Uterus (tissue), 4 donors: ENCODE data around the gene ADCY10. TPM values are rescaled to one million over a fixed set of nuclear protein-coding genes. Genes with fewer than 3 reads are reported as not detected.

Experiments
- DNase-seq, 2 donors: peaks; one replicate each; pipeline ENCODE4 v3.0.0-alpha.2; 2019 to 2020
- H3K27ac ChIP-seq, 2 donors: fragments of 200-600 bp; sonication (generic); 1 replicate in 1 of 2; 2 replicates in 1 of 2; pipeline ENCODE4 v1.5.1; 2016 to 2018
- H3K27me3 ChIP-seq, 2 donors: fragments of 200-600 bp; sonication (generic); one replicate each; pipeline ENCODE4 v1.5.1; 2018 to 2019; ENCODE audit warnings: control low read depth in 1 of 2
- H3K36me3 ChIP-seq, 2 donors: fragments of 200-600 bp; sonication (generic); one replicate each; pipeline ENCODE4 v1.5.1; 2019; ENCODE audit warnings: control low read depth in 1 of 2
- H3K4me1 ChIP-seq, 2 donors: fragments of 200-600 bp; sonication (generic); one replicate each; pipeline ENCODE4 v1.5.1; 2018 to 2019; ENCODE audit warnings: control low read depth in 1 of 2
- H3K4me3 ChIP-seq, 2 donors: fragments of 200-600 bp; sonication (generic); 1 replicate in 1 of 2; 2 replicates in 1 of 2; pipeline ENCODE4 v1.5.1; 2018 to 2019; ENCODE audit warnings: mild to moderate bottlenecking in 1 of 2
- H3K9me3 ChIP-seq, 2 donors: fragments of 200-600 bp; sonication (generic); one replicate each; pipeline ENCODE4 v1.5.1; 2019; ENCODE audit warnings: control low read depth in 1 of 2
- POLR2A ChIP-seq, 2 donors: fragments of 450-650 bp; IDR thresholded peaks; one replicate each; pipeline ENCODE4 v1.6.1; 2016; ENCODE audit warnings: antibody characterized with exemption in 2 of 2, mild to moderate bottlenecking in 1 of 2, moderate library complexity in 1 of 2
- intact Hi-C: fragments of 100-400 bp; cut with DNase I; formaldehyde crosslinking; loops from one replicate; pipeline ENCODE4 v1.15.1; 2023; ENCODE audit warnings: low total_unique reads
- total RNA-seq, 4 donors: library from RNA; depleted of rRNA in 3 of 4; stranded (reverse); fragments of >200 nt in 3 of 4; gene quantifications; one replicate each; pipeline versions ENCODE4 v1.1.0 to v1.2.4, GENCODE V29; 2014 to 2023
- TF ChIP-seq, protein P1 (sequence below), 4 experiments: fragments of 200-600 bp in 2 of 4; fragments of 450-650 bp in 2 of 4; sonication (generic) in 2 of 4; IDR thresholded peaks; one replicate each; pipeline ENCODE4 v1.5.1; 2016 to 2019; ENCODE audit warnings: antibody characterized with exemption in 4 of 4, mild to moderate bottlenecking in 2 of 4, moderate library complexity in 1 of 4
- donor health status: DM: yes; HTN: yes; CAD: no.

The ADCY10 gene
- total RNA-seq, 4 donors from 2014 or later, result 0.26 to 1.2 (median 0.52) TPM

DNA sequence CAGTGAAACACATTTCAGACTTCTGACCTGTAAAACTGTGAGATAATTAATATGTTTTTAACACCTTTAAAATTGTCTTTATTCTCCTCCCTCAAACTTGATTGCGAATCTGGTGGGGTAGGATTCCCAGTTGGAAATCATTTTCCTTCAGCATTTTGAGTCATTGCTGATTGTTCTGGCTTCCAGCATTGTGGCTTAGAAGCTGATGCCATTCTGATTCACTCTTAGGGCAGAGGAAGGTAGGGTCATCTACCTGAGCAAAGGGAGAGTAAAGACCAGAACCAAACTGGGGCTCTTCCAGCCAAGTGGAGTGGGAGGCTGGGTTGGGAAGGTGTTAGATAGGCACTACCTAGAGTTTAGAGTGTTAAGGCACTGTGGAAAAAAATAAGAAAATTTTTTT is 131.0 kb downstream of the ADCY10 start:
- intact Hi-C loops, result no loop called here
- no peak overlapping the region for H3K4me3 ChIP-seq
- no peaks in the 10 kb centered on the region for H3K4me1 ChIP-seq
- no peaks in the 10 kb centered on the region for H3K27me3 ChIP-seq
- TF ChIP-seq, protein P1, sequence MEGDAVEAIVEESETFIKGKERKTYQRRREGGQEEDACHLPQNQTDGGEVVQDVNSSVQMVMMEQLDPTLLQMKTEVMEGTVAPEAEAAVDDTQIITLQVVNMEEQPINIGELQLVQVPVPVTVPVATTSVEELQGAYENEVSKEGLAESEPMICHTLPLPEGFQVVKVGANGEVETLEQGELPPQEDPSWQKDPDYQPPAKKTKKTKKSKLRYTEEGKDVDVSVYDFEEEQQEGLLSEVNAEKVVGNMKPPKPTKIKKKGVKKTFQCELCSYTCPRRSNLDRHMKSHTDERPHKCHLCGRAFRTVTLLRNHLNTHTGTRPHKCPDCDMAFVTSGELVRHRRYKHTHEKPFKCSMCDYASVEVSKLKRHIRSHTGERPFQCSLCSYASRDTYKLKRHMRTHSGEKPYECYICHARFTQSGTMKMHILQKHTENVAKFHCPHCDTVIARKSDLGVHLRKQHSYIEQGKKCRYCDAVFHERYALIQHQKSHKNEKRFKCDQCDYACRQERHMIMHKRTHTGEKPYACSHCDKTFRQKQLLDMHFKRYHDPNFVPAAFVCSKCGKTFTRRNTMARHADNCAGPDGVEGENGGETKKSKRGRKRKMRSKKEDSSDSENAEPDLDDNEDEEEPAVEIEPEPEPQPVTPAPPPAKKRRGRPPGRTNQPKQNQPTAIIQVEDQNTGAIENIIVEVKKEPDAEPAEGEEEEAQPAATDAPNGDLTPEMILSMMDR (IDR thresholded peaks at IDR 0.05), result no peak
- TF ChIP-seq POLR2A (IDR thresholded peaks at IDR 0.05), result no peak
- no peak overlapping the region for H3K27ac ChIP-seq
- DNase-seq, result no peak
- no peaks in the 10 kb centered on the region for H3K36me3 ChIP-seq
- no peaks in the 10 kb centered on the region for H3K9me3 ChIP-seq

DNA sequence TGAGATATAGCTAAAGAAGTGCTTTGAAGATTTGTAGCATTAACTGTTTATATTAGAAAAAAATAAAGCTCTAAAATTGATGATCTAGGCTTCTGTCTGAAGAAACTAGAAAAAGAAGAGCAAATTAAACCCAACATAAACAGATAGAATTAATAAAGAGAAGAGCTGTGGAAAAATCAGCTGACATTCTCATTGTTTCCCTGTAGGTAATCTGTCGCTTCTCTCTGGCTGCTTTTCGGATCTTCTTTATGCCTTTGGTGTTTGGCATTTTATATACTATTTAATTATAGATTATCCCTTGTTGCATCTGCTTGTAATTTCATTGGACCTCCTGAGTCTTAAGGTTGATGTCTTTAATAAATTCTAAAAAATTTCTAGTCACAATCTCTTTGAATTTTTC is 132.4 kb downstream of the ADCY10 start:
- Histone ChIP-seq H3K36me3 (no peaks in the 10 kb centered on the region), H3K9me3 (no peaks in the 10 kb centered on the region), H3K27me3 (no peaks in the 10 kb centered on the region), H3K4me3 (no peak overlapping the region), H3K4me1 (no peaks in the 10 kb centered on the region), H3K27ac (no peak overlapping the region)
- DNase-seq, result no peak
- TF ChIP-seq POLR2A (IDR thresholded peaks at IDR 0.05), result no peak
- TF ChIP-seq, protein P1 (IDR thresholded peaks at IDR 0.05), result no peak
- intact Hi-C loops, result no loop called here

DNA sequence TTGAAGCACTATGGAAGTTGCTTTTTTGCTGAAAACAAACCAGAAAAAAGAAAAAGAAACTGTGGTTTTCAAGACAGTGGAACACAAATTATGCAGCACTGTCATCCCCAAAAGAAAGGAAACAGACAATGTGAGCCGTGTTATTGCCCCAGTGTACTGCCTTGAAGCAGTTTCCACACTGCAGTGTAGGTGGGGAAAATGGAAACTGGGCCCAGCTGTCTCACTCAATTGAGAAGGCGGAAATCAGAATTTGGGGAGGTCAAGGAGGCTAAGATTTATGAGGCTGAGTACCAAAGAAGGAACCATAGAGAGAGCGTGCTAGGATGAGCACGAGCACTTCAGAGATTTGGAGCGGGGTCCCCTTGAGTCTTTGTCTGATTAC is 136.7 kb downstream of the ADCY10 start:
- Histone ChIP-seq H3K4me3 (no peak overlapping the region), H3K27me3 (no peaks in the 10 kb centered on the region), H3K4me1 (no peaks in the 10 kb centered on the region), H3K9me3 (no peaks in the 10 kb centered on the region), H3K27ac (no peak overlapping the region), H3K36me3 (no peaks in the 10 kb centered on the region)
- intact Hi-C loops, result no loop called here
- no peak for TF ChIP-seq POLR2A (IDR thresholded peaks at IDR 0.05)
- TF ChIP-seq, protein P1 (IDR thresholded peaks at IDR 0.05), result no peak
- no peak for DNase-seq

DNA sequence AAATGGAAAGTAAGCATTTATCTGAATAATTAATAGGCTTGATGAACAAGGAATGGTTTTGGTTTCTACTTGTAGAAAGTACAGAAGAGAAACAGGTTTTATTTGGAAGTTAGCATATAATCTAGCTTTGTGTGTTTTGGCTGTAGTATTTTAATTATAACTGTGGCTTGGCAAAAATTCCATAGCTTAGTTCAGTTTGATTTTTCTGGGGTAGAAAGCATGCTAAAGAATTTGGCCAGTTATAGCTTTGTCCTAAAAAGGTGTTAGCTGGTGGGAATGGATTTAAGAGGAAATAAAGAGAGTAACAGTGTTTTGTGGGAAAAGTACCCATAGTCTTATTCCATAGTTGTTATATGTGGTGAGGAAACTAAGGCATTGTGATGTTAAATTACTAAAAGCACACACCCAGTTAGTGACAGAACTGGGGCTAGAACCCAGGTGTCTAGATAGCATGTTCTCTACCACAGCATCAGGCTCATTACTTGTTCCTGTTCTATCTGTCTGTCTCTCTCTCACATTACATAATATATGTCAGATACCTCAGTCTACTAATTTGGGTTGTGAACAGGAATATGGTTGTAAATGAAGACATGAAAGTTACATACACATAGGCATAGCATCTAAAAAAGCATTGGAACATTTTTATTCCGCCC is 137.2 kb downstream of the ADCY10 start:
- no peak overlapping the region for H3K4me3 ChIP-seq
- no peak for DNase-seq
- no peaks in the 10 kb centered on the region for H3K4me1 ChIP-seq
- no peak for TF ChIP-seq POLR2A (IDR thresholded peaks at IDR 0.05)
- H3K27ac ChIP-seq, result no peak overlapping the region
- H3K36me3 ChIP-seq, result no peaks in the 10 kb centered on the region
- no peaks in the 10 kb centered on the region for H3K27me3 ChIP-seq
- H3K9me3 ChIP-seq, result no peaks in the 10 kb centered on the region
- intact Hi-C loops, result no loop called here

DNA sequence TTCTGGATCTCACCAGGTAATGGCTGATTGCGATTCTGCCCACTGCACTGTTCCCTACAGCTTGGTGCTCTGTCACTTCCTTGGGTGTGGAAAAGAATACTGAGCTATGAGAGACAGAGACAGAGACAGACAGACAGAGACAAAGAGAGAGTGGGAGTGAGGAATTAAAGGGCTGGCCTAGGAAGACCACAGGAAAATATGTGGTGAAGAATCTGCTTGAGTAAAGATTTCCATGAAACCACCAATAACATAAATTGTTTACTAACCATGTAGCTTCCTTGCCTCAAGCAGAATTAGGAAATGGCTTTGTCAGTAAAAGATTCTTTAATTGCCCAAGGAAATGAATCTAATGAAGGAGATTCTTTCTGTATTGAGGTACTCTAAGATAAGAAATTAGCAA is 137.8 kb downstream of the ADCY10 start:
- intact Hi-C loops, result no loop called here
- TF ChIP-seq, protein P1 (IDR thresholded peaks at IDR 0.05), result no peak
- no peak for TF ChIP-seq POLR2A (IDR thresholded peaks at IDR 0.05)
- DNase-seq, result no peak
- no peaks in the 10 kb centered on the region for H3K9me3 ChIP-seq
- H3K27me3 ChIP-seq, result no peaks in the 10 kb centered on the region
- H3K27ac ChIP-seq, result no peak overlapping the region
- H3K4me3 ChIP-seq, result no peak overlapping the region
- H3K4me1 ChIP-seq, result no peaks in the 10 kb centered on the region
- no peaks in the 10 kb centered on the region for H3K36me3 ChIP-seq

DNA sequence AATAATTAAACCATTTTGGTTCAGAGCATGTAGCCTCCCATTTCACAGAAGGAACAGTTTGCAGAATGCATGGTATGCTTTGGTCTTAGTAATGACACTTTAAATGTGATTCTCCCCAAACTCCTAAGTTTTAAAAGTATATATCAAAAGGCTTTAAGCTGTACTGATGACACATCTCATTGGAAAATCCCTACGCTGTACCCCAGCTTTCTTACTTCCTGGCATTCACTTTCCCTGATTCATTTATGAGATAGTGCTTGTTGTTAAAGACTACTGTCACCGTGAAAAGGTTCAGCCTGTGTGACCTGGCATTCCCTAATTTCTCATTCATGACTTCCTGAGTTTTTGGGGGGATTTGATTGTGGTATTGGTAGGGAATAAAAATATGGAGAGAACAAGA is 138.8 kb downstream of the ADCY10 start:
- Histone ChIP-seq H3K9me3 (no peaks in the 10 kb centered on the region), H3K27ac (no peak overlapping the region), H3K4me3 (no peak overlapping the region), H3K27me3 (no peaks in the 10 kb centered on the region), H3K36me3 (no peaks in the 10 kb centered on the region), H3K4me1 (no peaks in the 10 kb centered on the region)
- intact Hi-C loops, result no loop called here
- TF ChIP-seq POLR2A (IDR thresholded peaks at IDR 0.05), result no peak
- TF ChIP-seq, protein P1 (IDR thresholded peaks at IDR 0.05), result no peak
- DNase-seq, result no peak
